Mesenchymal stem cell (in vitro differentiated cells and primary cell): ENCODE measurements around the gene CDON.

Experiments used
- DNase-seq: peaks from one replicate; pipeline ENCODE4 v3.0.0-alpha.2; 2013
- H2AFZ ChIP-seq: one replicate; pipeline ENCODE4 v1.6.1; 2013; ENCODE audit warnings: low read depth, mild to moderate bottlenecking, control low read depth, inconsistent platforms, low read length, moderate library complexity
- H2AK5ac ChIP-seq: 2 replicates; pipeline ENCODE4 v1.6.1; 2013; ENCODE audit warnings: low read length, moderate library complexity, mild to moderate bottlenecking, inconsistent platforms; ENCODE audit not compliant: severe bottlenecking
- H2BK120ac ChIP-seq: one replicate; pipeline ENCODE4 v1.6.1; 2013; ENCODE audit warnings: low read depth, mild to moderate bottlenecking, inconsistent platforms, low read length, moderate library complexity
- H2BK12ac ChIP-seq, 2 experiments: one replicate each; pipeline ENCODE4 v1.6.1; 2013; ENCODE audit warnings: inconsistent platforms in 2 of 2, low read length in 2 of 2, mild to moderate bottlenecking in 2 of 2, moderate library complexity in 2 of 2, control low read depth in 1 of 2
- H2BK15ac ChIP-seq: one replicate; pipeline ENCODE4 v1.6.1; 2013; ENCODE audit warnings: mild to moderate bottlenecking, low read depth, inconsistent platforms; ENCODE audit not compliant: poor library complexity, severe bottlenecking
- H2BK5ac ChIP-seq: 2 replicates; pipeline ENCODE4 v1.6.1; 2013; ENCODE audit warnings: low read depth, mild to moderate bottlenecking, low read length, control low read depth, inconsistent platforms; ENCODE audit not compliant: poor library complexity, severe bottlenecking
- H3K14ac ChIP-seq, 2 experiments: one replicate each; pipeline ENCODE4 v1.6.1; 2013; ENCODE audit warnings: inconsistent platforms in 2 of 2, low read length in 2 of 2, control low read depth in 1 of 2, mild to moderate bottlenecking in 1 of 2, moderate library complexity in 1 of 2
- H3K18ac ChIP-seq, 2 experiments: one replicate each; pipeline ENCODE4 v1.6.1; 2013; ENCODE audit warnings: inconsistent platforms in 2 of 2, low read length in 2 of 2, control low read depth in 1 of 2, low read depth in 1 of 2, mild to moderate bottlenecking in 1 of 2
- H3K23ac ChIP-seq, 2 experiments: one replicate each; pipeline ENCODE4 v1.6.1; 2013; ENCODE audit warnings: inconsistent platforms in 2 of 2, low read length in 2 of 2, mild to moderate bottlenecking in 2 of 2, moderate library complexity in 2 of 2, control low read depth in 1 of 2
- H3K27ac ChIP-seq: 2 replicates; pipeline ENCODE4 v1.5.1; 2013; ENCODE audit warnings: mild to moderate bottlenecking, moderate library complexity, low read length, control low read depth, inconsistent platforms; ENCODE audit not compliant: poor library complexity, severe bottlenecking
- H3K27me3 ChIP-seq, 2 experiments: 2 replicates each; pipeline versions ENCODE4 v1.6.1 to v1.7.0; 2013; ENCODE audit warnings: low read length in 2 of 2, mild to moderate bottlenecking in 2 of 2, moderate library complexity in 2 of 2, control low read depth in 1 of 2, inconsistent platforms in 1 of 2; ENCODE audit not compliant: control insufficient read depth in 1 of 2, insufficient read depth in 1 of 2
- H3K36me3 ChIP-seq, 2 experiments: 2 replicates each; pipeline versions ENCODE4 v1.6.1 to v1.7.0; 2013; ENCODE audit warnings: low read length in 2 of 2, control low read depth in 1 of 2, inconsistent platforms in 1 of 2, low read depth in 1 of 2, mild to moderate bottlenecking in 1 of 2; ENCODE audit not compliant: insufficient read depth in 2 of 2, control insufficient read depth in 1 of 2
- H3K4ac ChIP-seq, 2 experiments: one replicate each; pipeline ENCODE4 v1.6.1; 2013; ENCODE audit warnings: inconsistent platforms in 2 of 2, low read length in 2 of 2, mild to moderate bottlenecking in 2 of 2, moderate library complexity in 2 of 2, control low read depth in 1 of 2, low read depth in 1 of 2
- H3K4me1 ChIP-seq: 2 replicates; pipeline ENCODE4 v1.6.1; 2013; ENCODE audit warnings: low read depth, low read length, control low read depth; ENCODE audit not compliant: control insufficient read depth, insufficient read depth
- H3K4me2 ChIP-seq: 2 replicates; pipeline ENCODE4 v1.6.1; 2013; ENCODE audit warnings: low read length, mild to moderate bottlenecking, inconsistent platforms; ENCODE audit not compliant: poor library complexity, severe bottlenecking
- H3K4me3 ChIP-seq, 2 experiments: 2 replicates each; pipeline versions ENCODE4 v1.5.1 to v1.7.0; 2013; ENCODE audit warnings: low read length in 2 of 2, mild to moderate bottlenecking in 2 of 2, control low read depth in 1 of 2, low read depth in 1 of 2; ENCODE audit not compliant: insufficient read depth in 1 of 2
- H3K79me1 ChIP-seq: replicated peaks from 2 replicates; pipeline ENCODE4 v1.6.1; 2013; ENCODE audit warnings: mild to moderate bottlenecking, control low read depth, low read length, inconsistent platforms; ENCODE audit not compliant: poor library complexity, severe bottlenecking
- H3K9ac ChIP-seq: 2 replicates; pipeline ENCODE4 v1.7.0; 2013; ENCODE audit warnings: mild to moderate bottlenecking, low read length, moderate library complexity
- H3K9me3 ChIP-seq: 2 replicates; pipeline ENCODE4 v1.7.0; 2013; ENCODE audit warnings: mild to moderate bottlenecking, low read length; ENCODE audit not compliant: control insufficient read depth
- H4K8ac ChIP-seq: one replicate; pipeline ENCODE4 v1.6.1; 2013; ENCODE audit warnings: inconsistent platforms, mild to moderate bottlenecking, low read length, moderate library complexity
- H4K91ac ChIP-seq: one replicate; pipeline ENCODE4 v1.6.1; 2013; ENCODE audit warnings: mild to moderate bottlenecking, low read length, inconsistent platforms
- WGBS: methylation state at CpG from one replicate; pipeline ENCODE4 v1.1.7; 2013; ENCODE audit warnings: mixed read lengths; 5-methylcytosine and 5-hydroxymethylcytosine counted together

Gene CDON

DNA sequence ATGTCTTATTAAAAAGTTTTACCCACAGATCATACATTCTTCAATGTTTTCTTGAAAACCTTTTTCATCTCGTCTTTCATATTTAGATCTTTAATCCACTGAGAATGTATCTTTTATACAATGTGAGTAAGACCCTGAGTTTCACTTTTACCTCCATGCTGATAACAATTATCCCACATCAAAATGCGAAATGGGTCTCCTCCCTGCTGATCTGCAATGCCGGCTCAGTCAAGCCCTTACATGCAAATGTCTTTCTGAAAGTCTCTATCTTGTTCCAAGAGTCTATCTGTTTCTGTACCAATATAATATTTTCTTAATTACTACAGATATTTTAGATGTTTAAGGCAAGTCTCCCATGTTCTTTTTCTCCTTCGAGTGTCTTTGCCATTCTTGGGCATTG is 50.9 kb downstream of the CDON start:
- Histone ChIP-seq H3K4ac (no peak overlapping the region), H3K36me3 (peaks cover 0 to 97% of the 10 kb centered on the region in 2 experiments), H3K18ac (no peak overlapping the region), H4K91ac (no peak overlapping the region), H3K23ac (no peak overlapping the region), H2BK12ac (no peak overlapping the region), H2AK5ac (no peak overlapping the region), H3K79me1 (no peaks in the 10 kb centered on the region), H3K27ac (no peak overlapping the region), H3K9ac (no peak overlapping the region), H3K9me3 (no peaks in the 10 kb centered on the region), H3K27me3 (peaks cover 0 to 4% of the 10 kb centered on the region in 2 experiments), H2BK15ac (no peak overlapping the region), H4K8ac (no peak overlapping the region), H3K4me1 (no peaks in the 10 kb centered on the region), H3K4me3 (no peak overlapping the region), H2BK5ac (no peak overlapping the region), H2BK120ac (no peak overlapping the region), H2AFZ (no peak overlapping the region), H3K14ac (no peak overlapping the region), H3K4me2 (no peak overlapping the region)
- 85% methylated on average over 3 of the region's 4 CpGs for WGBS
- no peak for DNase-seq

DNA sequence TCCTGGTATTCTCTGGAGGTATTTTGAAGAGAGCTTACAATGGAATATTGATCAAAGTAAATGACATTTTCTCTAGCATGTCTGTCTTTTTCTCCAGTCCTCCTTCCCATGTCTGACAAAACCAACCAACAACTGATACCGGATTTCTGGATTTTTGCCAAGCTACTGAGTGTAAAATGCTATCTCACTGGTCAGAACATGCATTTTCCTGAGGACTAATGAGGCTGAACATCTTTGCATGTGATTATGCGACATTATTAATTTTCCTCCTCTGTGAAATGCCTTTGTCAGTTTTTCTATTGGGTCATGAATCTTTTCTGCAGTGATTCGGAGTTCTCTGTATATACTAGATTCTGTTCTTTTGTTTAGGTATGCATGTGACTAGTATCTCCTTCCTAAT is 51.4 kb downstream of the CDON start:
- H4K91ac ChIP-seq, result no peak overlapping the region
- H3K79me1 ChIP-seq, result no peaks in the 10 kb centered on the region
- WGBS, result 100% methylated on average over 2 of the region's 3 CpGs

DNA sequence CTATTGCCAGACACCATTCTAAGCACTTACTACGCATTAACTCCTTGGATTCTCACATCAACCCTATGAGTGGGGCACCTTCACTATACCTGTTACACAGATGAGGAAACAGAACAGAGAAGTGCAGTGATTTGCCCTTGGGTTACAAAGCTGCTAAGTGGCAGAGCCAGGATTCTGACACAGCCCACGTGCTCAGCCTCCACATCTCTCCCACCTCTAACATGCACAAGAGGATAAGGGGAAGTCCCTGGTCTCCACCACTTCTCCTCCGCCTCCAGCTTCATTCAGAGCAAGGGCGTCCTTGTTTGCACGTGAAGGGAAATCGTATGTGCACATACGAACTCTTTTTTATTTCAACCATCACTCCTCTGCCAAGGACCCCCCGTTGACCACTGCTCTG is 53.7 kb downstream of the CDON start:
- Histone ChIP-seq H3K9me3 (no peaks in the 10 kb centered on the region), H2BK12ac (no peak overlapping the region), H4K91ac (no peak overlapping the region), H3K36me3 (peaks cover 0 to 97% of the 10 kb centered on the region in 2 experiments), H3K9ac (no peak overlapping the region), H3K14ac (peak overlapping the region in 1 of 2 experiments; percentile 60), H2BK15ac (no peak overlapping the region), H2AK5ac (no peak overlapping the region), H3K27ac (no peak overlapping the region), H3K27me3 (peaks cover 0 to 4% of the 10 kb centered on the region in 2 experiments), H2BK120ac (no peak overlapping the region), H3K79me1 (no peaks in the 10 kb centered on the region), H2BK5ac (no peak overlapping the region), H3K4me2 (no peak overlapping the region), H4K8ac (no peak overlapping the region), H2AFZ (no peak overlapping the region), H3K4me1 (no peaks in the 10 kb centered on the region), H3K4ac (no peak overlapping the region), H3K18ac (no peak overlapping the region), H3K4me3 (no peak overlapping the region), H3K23ac (no peak overlapping the region)
- no peak for DNase-seq
- 93% methylated on average over 8 of the region's 8 CpGs for WGBS

More for the DNA sequence above, 51.4 kb downstream of the CDON start:
- H3K9me3 ChIP-seq, result no peaks in the 10 kb centered on the region
- DNase-seq, result no peak
- H3K27me3 ChIP-seq, result peaks cover 0 to 4% of the 10 kb centered on the region in 2 experiments
- H2AK5ac ChIP-seq, result no peak overlapping the region
- no peak overlapping the region for H2AFZ ChIP-seq
- H2BK15ac ChIP-seq, result no peak overlapping the region
- peaks cover 0 to 97% of the 10 kb centered on the region in 2 experiments for H3K36me3 ChIP-seq
- H3K4me3 ChIP-seq, result no peak overlapping the region
- no peak overlapping the region for H2BK120ac ChIP-seq
- H3K14ac ChIP-seq, result no peak overlapping the region
- no peak overlapping the region for H3K23ac ChIP-seq
- no peak overlapping the region for H3K4me2 ChIP-seq
- H3K18ac ChIP-seq, result no peak overlapping the region
- no peak overlapping the region for H2BK12ac ChIP-seq
- H3K27ac ChIP-seq, result no peak overlapping the region
- H3K9ac ChIP-seq, result no peak overlapping the region
- no peak overlapping the region for H4K8ac ChIP-seq
- no peaks in the 10 kb centered on the region for H3K4me1 ChIP-seq
- H3K4ac ChIP-seq, result no peak overlapping the region
- H2BK5ac ChIP-seq, result no peak overlapping the region

DNA sequence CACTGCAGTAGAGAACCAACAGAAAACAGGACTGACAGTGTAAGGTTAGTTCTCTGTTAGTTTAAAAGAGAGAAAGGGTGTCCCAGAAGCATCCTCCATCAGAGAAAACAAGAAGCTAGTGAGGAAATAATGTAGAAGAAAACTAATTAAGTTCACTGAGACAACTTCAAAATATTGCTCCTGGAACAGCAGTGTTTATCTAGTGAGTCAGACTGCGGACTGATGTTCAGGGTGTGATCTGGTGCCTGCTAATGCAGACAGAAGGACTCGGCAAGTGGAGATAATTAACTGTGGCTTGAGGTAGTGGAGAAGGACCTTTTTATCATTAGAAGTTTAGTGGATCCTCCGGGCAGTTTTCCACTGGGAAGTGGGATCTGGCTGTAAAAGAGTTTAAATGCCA is 55.4 kb downstream of the CDON start:
- Histone ChIP-seq H3K9me3 (no peaks in the 10 kb centered on the region), H3K14ac (no peak overlapping the region), H3K36me3 (peaks cover 0 to 98% of the 10 kb centered on the region in 2 experiments), H2BK12ac (no peak overlapping the region), H2AFZ (no peak overlapping the region), H4K91ac (no peak overlapping the region), H3K4ac (no peak overlapping the region), H3K79me1 (no peaks in the 10 kb centered on the region), H2BK15ac (no peak overlapping the region), H3K27me3 (peaks cover 0 to 4% of the 10 kb centered on the region in 2 experiments), H3K27ac (no peak overlapping the region), H2BK5ac (no peak overlapping the region), H2AK5ac (no peak overlapping the region), H3K4me1 (no peaks in the 10 kb centered on the region), H3K18ac (no peak overlapping the region), H4K8ac (no peak overlapping the region), H2BK120ac (no peak overlapping the region), H3K23ac (no peak overlapping the region), H3K4me2 (no peak overlapping the region), H3K4me3 (no peak overlapping the region), H3K9ac (peak overlapping the region; percentile 48)
- peak; percentile 38 for DNase-seq
- WGBS, result 3% methylated on average over 3 of the region's 3 CpGs
